Measurements from ENCODE around the gene CWC25. TPM values are rescaled to one million over a fixed set of nuclear protein-coding genes. Genes with fewer than 3 reads are reported as not detected.
A peak's percentile ranks its signal among the peaks of the same experiment; 100 is the strongest.

Gene CWC25
- total and polyA plus RNA-seq, 9 of the 15 experiments (the other 6 are each of a cell fraction or from before 2014, with no cell fraction given) = 16.5 to 27.4 (median 23.0) TPM

- peak; percentile 84 for TF ChIP-seq NR2C1 (IDR thresholded peaks at IDR 0.05)
- TF ChIP-seq NR2C1 (tag; IDR thresholded peaks at IDR 0.05) = peak; percentile 86
- TF ChIP-seq FOXP4 (CRISPR knock-in tag; IDR thresholded peaks at IDR 0.05; ENCODE audit: borderline replicate concordance) = no peak
- 0 out of 2 replicates have a peak, but pooled peaks have one; percentile 61 for TF ChIP-seq ZHX1 (conservative IDR thresholded peaks at IDR 0.05; ENCODE audit: low read length)
- peak; percentile 99 for TF ChIP-seq SUPT5H (IDR thresholded peaks at IDR 0.05)
- peak; percentile 56; the same call in 1 of the 2 replicates for TF ChIP-seq SOX6 (IDR thresholded peaks at IDR 0.05)
- peak; percentile 47; the same call in 1 of the 2 replicates for TF ChIP-seq ZNF436 (CRISPR knock-in tag; IDR thresholded peaks at IDR 0.05)
- no peak for TF ChIP-seq ERF (CRISPR knock-in tag; IDR thresholded peaks at IDR 0.05)
- TF ChIP-seq FOXJ3 (CRISPR knock-in tag; IDR thresholded peaks at IDR 0.05) = no peak
- no peak for TF ChIP-seq ZFP30 (CRISPR knock-in tag; IDR thresholded peaks at IDR 0.05; ENCODE audit: borderline replicate concordance)
- TF ChIP-seq CSDE1 (IDR thresholded peaks at IDR 0.05) = peak in 1 of 2 experiments; percentile 63; a peak in 1 of 4 replicates
- TF ChIP-seq TCF15 (CRISPR knock-in tag; IDR thresholded peaks at IDR 0.05) = no peak
- TF ChIP-seq, protein P1, sequence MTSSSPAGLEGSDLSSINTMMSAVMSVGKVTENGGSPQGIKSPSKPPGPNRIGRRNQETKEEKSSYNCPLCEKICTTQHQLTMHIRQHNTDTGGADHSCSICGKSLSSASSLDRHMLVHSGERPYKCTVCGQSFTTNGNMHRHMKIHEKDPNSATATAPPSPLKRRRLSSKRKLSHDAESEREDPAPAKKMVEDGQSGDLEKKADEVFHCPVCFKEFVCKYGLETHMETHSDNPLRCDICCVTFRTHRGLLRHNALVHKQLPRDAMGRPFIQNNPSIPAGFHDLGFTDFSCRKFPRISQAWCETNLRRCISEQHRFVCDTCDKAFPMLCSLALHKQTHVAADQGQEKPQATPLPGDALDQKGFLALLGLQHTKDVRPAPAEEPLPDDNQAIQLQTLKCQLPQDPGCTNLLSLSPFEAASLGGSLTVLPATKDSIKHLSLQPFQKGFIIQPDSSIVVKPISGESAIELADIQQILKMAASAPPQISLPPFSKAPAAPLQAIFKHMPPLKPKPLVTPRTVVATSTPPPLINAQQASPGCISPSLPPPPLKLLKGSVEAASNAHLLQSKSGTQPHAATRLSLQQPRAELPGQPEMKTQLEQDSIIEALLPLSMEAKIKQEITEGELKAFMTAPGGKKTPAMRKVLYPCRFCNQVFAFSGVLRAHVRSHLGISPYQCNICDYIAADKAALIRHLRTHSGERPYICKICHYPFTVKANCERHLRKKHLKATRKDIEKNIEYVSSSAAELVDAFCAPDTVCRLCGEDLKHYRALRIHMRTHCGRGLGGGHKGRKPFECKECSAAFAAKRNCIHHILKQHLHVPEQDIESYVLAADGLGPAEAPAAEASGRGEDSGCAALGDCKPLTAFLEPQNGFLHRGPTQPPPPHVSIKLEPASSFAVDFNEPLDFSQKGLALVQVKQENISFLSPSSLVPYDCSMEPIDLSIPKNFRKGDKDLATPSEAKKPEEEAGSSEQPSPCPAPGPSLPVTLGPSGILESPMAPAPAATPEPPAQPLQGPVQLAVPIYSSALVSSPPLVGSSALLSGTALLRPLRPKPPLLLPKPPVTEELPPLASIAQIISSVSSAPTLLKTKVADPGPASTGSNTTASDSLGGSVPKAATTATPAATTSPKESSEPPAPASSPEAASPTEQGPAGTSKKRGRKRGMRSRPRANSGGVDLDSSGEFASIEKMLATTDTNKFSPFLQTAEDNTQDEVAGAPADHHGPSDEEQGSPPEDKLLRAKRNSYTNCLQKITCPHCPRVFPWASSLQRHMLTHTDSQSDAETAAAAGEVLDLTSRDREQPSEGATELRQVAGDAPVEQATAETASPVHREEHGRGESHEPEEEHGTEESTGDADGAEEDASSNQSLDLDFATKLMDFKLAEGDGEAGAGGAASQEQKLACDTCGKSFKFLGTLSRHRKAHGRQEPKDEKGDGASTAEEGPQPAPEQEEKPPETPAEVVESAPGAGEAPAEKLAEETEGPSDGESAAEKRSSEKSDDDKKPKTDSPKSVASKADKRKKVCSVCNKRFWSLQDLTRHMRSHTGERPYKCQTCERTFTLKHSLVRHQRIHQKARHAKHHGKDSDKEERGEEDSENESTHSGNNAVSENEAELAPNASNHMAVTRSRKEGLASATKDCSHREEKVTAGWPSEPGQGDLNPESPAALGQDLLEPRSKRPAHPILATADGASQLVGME (CRISPR knock-in tag; IDR thresholded peaks at IDR 0.05) = no peak
- TF ChIP-seq BCOR (IDR thresholded peaks at IDR 0.05) = no peak
- TF ChIP-seq RBM25 (IDR thresholded peaks at IDR 0.05; ENCODE audit: low read depth, low read length, severe bottlenecking) = no peak
- TF ChIP-seq SLC30A9 (CRISPR knock-in tag; IDR thresholded peaks at IDR 0.05) = no peak
- TF ChIP-seq NCOA4 (IDR thresholded peaks at IDR 0.05; ENCODE audit: partially characterized antibody) = no peak
Observed at GRCh38 chr17:38853292-38854219, 28.4 kb upstream of the CWC25 start, which contains the start of gene RPL23 (continued).

All from K562 (cell line).